ENCODE measurements around the gene PATJ.

DNA sequence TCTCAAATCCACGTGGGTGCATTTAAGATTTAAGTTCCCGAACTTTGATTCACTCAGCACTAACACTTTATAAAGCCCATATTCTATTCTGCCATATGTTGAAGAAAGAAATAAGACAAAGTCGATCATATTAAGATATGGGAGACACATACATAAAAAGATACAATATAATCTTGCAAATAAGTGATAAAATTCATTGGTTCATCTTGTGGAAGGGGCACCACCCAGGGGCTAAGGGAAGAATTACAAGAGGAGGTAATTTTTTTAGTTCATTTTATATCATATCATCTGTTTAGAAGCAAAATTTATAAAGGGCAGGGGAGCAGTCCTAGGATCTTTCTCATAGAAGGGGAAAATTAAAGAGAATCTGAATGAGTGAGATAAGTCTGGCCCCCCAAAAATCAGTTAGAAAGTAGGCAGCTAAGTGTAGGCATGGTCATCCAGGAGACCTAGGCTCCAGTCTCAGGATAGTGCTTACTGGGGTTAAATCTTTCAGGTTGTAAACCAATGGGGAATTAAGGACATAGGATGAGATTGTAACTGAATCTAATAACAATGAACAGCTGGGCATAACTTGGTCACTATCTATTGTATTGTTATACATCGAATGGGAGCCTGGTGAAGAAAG lies 328.2 kb downstream of the PATJ start:
- TF ChIP-seq, protein P1, sequence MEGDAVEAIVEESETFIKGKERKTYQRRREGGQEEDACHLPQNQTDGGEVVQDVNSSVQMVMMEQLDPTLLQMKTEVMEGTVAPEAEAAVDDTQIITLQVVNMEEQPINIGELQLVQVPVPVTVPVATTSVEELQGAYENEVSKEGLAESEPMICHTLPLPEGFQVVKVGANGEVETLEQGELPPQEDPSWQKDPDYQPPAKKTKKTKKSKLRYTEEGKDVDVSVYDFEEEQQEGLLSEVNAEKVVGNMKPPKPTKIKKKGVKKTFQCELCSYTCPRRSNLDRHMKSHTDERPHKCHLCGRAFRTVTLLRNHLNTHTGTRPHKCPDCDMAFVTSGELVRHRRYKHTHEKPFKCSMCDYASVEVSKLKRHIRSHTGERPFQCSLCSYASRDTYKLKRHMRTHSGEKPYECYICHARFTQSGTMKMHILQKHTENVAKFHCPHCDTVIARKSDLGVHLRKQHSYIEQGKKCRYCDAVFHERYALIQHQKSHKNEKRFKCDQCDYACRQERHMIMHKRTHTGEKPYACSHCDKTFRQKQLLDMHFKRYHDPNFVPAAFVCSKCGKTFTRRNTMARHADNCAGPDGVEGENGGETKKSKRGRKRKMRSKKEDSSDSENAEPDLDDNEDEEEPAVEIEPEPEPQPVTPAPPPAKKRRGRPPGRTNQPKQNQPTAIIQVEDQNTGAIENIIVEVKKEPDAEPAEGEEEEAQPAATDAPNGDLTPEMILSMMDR (conservative IDR thresholded peaks at IDR 0.05; ENCODE audit: low read depth in 2 of 2) = peak; percentile 62 to 97
- TF ChIP-seq POLR2AphosphoS5 (IDR thresholded peaks at IDR 0.05; ENCODE audit: low read depth) = no peak
- no peak for TF ChIP-seq STAT1 (IDR thresholded peaks at IDR 0.05; ENCODE audit: unreplicated experiment)
- TF ChIP-seq EZH2 (IDR thresholded peaks at IDR 0.05; ENCODE audit: low read depth, unreplicated experiment) = no peak
- no peak for TF ChIP-seq JUNB (IDR thresholded peaks at IDR 0.05; ENCODE audit: unreplicated experiment)
- no peak for TF ChIP-seq CREB1 (CRISPR knock-in tag; IDR thresholded peaks at IDR 0.05; ENCODE audit: low read depth)
- TF ChIP-seq, protein P2, sequence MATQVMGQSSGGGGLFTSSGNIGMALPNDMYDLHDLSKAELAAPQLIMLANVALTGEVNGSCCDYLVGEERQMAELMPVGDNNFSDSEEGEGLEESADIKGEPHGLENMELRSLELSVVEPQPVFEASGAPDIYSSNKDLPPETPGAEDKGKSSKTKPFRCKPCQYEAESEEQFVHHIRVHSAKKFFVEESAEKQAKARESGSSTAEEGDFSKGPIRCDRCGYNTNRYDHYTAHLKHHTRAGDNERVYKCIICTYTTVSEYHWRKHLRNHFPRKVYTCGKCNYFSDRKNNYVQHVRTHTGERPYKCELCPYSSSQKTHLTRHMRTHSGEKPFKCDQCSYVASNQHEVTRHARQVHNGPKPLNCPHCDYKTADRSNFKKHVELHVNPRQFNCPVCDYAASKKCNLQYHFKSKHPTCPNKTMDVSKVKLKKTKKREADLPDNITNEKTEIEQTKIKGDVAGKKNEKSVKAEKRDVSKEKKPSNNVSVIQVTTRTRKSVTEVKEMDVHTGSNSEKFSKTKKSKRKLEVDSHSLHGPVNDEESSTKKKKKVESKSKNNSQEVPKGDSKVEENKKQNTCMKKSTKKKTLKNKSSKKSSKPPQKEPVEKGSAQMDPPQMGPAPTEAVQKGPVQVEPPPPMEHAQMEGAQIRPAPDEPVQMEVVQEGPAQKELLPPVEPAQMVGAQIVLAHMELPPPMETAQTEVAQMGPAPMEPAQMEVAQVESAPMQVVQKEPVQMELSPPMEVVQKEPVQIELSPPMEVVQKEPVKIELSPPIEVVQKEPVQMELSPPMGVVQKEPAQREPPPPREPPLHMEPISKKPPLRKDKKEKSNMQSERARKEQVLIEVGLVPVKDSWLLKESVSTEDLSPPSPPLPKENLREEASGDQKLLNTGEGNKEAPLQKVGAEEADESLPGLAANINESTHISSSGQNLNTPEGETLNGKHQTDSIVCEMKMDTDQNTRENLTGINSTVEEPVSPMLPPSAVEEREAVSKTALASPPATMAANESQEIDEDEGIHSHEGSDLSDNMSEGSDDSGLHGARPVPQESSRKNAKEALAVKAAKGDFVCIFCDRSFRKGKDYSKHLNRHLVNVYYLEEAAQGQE (IDR thresholded peaks at IDR 0.05; ENCODE audit: unreplicated experiment) = no peak
- TF ChIP-seq EZH2phosphoT487 (IDR thresholded peaks at IDR 0.05; ENCODE audit: unreplicated experiment) = no peak
- TF ChIP-seq, protein P3, sequence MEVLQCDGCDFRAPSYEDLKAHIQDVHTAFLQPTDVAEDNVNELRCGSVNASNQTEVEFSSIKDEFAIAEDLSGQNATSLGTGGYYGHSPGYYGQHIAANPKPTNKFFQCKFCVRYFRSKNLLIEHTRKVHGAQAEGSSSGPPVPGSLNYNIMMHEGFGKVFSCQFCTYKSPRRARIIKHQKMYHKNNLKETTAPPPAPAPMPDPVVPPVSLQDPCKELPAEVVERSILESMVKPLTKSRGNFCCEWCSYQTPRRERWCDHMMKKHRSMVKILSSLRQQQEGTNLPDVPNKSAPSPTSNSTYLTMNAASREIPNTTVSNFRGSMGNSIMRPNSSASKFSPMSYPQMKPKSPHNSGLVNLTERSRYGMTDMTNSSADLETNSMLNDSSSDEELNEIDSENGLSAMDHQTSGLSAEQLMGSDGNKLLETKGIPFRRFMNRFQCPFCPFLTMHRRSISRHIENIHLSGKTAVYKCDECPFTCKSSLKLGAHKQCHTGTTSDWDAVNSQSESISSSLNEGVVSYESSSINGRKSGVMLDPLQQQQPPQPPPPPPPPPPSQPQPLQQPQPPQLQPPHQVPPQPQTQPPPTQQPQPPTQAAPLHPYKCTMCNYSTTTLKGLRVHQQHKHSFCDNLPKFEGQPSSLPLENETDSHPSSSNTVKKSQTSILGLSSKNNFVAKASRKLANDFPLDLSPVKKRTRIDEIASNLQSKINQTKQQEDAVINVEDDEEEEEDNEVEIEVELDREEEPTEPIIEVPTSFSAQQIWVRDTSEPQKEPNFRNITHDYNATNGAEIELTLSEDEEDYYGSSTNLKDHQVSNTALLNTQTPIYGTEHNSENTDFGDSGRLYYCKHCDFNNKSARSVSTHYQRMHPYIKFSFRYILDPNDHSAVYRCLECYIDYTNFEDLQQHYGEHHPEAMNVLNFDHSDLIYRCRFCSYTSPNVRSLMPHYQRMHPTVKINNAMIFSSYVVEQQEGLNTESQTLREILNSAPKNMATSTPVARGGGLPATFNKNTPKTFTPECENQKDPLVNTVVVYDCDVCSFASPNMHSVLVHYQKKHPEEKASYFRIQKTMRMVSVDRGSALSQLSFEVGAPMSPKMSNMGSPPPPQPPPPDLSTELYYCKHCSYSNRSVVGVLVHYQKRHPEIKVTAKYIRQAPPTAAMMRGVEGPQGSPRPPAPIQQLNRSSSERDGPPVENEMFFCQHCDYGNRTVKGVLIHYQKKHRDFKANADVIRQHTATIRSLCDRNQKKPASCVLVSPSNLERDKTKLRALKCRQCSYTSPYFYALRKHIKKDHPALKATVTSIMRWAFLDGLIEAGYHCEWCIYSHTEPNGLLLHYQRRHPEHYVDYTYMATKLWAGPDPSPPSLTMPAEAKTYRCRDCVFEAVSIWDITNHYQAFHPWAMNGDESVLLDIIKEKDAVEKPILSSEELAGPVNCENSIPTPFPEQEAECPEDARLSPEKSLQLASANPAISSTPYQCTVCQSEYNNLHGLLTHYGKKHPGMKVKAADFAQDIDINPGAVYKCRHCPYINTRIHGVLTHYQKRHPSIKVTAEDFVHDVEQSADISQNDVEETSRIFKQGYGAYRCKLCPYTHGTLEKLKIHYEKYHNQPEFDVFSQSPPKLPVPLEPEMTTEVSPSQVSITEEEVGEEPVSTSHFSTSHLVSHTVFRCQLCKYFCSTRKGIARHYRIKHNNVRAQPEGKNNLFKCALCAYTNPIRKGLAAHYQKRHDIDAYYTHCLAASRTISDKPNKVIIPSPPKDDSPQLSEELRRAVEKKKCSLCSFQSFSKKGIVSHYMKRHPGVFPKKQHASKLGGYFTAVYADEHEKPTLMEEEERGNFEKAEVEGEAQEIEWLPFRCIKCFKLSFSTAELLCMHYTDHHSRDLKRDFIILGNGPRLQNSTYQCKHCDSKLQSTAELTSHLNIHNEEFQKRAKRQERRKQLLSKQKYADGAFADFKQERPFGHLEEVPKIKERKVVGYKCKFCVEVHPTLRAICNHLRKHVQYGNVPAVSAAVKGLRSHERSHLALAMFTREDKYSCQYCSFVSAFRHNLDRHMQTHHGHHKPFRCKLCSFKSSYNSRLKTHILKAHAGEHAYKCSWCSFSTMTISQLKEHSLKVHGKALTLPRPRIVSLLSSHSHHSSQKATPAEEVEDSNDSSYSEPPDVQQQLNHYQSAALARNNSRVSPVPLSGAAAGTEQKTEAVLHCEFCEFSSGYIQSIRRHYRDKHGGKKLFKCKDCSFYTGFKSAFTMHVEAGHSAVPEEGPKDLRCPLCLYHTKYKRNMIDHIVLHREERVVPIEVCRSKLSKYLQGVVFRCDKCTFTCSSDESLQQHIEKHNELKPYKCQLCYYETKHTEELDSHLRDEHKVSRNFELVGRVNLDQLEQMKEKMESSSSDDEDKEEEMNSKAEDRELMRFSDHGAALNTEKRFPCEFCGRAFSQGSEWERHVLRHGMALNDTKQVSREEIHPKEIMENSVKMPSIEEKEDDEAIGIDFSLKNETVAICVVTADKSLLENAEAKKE (CRISPR knock-in tag; IDR thresholded peaks at IDR 0.05) = no peak
